Medulla oblongata (tissue), 1 donor: ENCODE data around the gene VIT.

Source experiments
- DNase-seq: peaks from one replicate; pipeline ENCODE4 v3.0.0-alpha.2; 2015; ENCODE audit errors: extremely low spot score

VIT gene

DNA sequence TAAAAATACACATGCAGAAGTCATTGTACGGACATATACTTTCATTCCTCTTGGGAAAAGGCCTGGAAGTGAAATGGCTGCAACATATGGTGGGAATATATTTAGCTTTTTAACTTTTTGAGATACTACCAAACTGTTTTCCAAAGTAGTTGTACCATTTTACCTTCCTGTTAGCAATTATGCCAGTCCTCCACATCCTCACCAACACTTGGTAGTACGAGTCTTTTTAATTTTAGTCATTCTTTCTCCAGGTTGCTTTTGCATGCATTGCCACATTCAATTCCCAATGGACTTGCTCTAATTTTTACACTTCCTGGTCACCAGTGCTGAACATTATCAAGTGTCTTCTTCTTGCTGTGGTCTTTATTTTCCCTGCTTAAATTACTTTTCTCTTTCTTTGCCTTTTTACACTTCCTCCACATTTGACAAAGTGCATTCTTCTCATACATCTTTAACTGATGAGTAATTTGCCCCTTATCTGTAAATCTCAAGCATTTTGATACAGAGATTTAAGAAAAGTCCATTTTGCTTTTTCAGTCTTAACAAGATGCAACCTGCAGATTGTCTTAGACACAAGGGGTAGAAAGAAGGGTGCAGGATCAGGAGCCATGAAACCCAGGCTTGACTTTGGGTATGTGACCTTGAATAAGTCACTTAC is 14.5 kb downstream of the VIT start:
- DNase-seq = no peak

- no peak for DNase-seq
These were observed 15.3 kb downstream of the VIT start for GRCh38 chr2:36711741-36712314.

DNA sequence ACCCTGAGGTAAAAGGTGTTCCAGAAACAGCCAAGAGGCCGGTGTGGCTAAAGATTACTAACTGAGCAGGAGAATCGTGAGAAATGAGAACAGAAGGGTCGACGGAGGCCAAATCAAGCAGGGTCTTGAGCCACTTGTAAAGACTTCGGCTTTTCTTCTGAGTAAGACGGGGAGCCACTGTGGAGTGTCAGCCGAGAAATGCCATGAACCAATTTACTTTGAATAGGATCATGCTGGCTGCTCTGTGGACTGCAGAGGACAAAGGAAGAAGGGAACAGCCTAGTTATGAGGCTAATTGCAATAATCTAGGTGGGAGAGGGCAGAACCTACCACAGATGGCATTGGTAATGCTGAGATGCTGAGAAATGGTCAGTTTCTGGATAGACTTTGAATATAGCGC is 16.8 kb downstream of the VIT start:
- no peak for DNase-seq

GRCh38 chr2:36716111-36716510 is 19.6 kb downstream of the VIT start:
- DNase-seq = no peak

GRCh38 chr2:36717603-36718266 is 21.2 kb downstream of the VIT start:
- no peak for DNase-seq

DNA sequence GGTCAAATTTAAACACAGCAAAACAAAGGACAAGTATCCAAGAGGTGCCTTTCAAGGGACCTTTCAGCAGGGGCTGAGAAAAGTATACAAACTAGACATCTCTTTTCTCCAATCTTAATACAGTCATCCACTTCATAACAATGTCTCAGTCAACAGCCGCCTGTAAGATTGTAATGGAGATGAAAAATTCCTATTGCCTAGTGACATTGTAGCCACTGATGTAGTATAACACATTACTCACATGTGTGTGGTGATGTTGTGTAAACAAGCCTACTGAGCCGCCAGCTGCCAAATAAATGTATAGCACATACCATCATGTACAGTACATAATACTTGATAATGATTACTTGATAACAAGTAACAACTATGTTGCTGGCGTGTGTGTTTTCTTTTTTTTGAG is 31.0 kb downstream of the VIT start:
- DNase-seq = no peak

DNA sequence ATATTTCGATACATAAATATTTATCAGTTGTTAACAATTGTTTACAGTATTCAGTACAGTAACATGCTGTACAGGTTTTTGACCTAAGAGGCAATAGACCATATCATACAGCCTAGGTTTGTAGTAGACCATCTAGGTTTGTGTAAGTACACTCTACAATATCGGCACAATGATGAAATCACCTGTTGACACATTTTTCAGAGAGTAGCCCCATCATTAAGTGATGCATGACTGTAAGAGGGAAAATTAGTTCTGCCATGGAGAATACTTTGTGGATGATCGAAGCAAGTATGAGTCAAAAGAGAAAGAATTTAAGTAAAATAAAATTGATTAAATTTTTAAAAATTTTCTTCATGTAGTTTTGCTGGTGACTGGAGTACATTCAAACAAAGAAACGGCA is 32.6 kb downstream of the VIT start:
- no peak for DNase-seq

DNA sequence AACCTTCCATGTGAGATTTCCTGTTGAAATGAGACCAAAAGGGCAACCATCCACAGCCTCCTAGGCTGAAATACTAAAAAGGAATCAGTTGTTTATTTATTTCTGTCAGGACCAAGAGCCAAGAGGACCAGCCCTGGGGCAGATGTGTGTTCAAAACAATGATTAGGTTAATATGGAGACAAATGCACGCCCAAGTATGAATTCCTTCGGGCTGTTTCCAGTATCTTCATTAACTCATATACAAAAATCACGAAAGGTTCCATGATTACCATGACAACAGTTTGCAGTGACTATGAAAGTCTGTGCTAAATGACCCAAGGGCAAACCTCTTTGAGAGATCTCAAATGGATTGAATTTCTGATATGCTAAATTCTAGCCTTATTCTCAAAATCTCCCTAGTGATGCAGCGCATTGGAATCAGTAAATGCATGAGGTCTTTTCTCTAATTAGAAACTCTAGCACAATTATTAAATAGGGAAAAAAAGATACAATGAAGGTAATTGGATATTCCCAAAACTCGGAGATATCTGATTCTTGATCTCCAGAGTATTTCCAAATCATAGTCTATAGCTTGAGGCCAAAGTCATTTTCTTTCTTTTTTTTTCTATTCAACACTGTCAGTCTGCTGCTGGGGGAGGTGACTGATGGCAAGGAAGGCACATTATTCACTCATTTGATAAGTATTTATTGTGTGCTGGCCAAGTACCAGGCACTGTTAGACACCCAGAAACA is 35.6 kb downstream of the VIT start:
- no peak for DNase-seq

- no peak for DNase-seq
These were observed 36.1 kb downstream of the VIT start for GRCh38 chr2:36732673-36733036.

GRCh38 chr2:36733215-36733614 is 36.7 kb downstream of the VIT start:
- no peak for DNase-seq

DNA sequence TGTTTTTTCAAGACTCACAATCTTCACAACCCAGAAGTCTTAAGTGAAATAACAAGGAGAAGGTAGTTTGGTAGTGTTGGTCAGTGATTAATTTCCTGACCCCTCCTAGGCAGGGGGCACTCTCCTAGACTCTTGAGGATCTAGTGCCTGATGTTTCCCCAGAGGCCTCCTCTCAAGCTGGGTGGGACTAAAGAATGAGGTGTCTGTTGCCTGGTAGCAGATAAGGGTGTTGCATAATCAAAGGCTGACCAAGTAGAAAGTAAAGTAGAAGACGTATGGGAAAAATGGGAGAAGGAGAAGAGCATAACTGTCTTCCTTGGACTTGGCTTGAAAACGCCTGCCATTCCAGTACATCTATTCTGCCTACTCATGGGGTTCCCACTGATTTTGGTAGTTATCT is 37.8 kb downstream of the VIT start:
- no peak for DNase-seq

DNA sequence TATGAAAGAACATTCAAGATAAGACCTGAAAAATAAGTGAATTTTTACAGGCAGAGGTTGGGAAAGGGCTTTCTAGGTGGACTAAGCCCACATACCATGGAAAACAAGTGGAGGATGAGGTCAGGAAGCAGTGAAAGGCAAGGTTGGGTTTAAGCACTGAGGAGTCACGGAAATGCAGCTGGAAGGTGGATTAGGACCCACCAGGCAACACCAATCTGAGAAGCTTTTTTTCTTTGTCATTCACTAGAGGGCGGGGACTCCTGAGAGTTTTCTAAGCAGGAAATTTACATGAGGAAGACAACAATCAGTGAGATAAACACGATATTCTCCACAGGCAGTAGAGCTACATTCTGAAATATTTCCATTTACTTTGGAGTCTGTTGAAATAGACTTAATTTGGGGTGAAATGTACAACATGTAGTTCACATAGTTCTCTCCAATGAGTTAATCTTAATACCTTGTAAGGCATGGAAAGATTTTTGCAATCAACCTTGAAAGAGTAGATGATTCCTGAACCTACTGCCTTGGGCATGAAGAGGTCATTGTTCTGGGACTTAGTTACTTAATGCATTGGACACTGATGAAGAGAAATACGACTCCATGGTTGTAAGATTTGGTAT is 40.7 kb downstream of the VIT start:
- DNase-seq = no peak

DNA sequence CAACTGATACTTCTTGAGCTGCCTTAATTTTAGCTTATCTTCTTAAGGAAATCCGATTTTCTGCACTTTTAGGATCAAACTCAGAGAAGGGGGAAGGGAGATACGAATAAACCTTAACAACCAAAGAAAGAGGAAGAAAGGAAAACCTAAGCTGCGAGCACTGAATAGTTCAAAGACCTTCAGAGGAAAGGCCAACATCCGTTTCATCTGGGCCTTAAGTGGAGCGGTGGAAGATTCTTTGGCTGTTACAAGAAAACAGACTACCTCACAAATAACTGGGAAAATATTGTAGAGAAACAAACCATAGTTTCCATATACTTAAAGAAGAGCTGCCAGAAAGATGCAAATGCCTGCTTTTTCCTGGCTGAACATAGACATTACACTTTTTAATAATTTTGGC is 43.6 kb downstream of the VIT start:
- DNase-seq = no peak

DNA sequence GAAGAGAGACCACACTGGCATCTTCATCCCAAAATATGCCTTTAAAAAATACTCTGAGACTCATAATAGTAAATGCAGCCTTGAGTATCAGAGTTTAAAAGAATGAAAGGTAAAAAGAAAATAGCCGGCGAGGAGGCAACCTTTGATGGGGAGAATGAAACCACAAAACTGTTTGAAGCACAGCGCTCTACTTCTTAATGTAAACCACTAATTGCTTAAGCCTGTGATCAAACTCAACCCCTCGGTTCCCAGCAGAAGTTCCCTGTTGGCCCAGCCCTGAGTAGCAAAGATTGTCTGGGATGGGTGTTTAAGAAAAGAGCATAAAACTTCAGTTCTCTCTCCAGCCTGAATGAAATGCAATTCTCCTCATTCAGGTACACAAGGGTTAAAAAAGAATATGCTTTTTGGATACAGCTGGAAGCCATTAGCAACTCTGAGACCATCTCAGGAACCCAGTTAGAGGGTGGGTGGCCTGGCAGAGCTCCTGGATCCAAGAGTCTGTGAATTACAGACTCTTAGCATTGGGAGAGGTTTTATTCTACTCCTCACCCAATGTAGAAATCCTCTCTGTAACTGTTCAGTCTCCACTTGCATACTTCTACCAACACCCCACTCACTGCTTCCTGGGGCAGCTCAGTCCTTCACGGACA is 44.8 kb downstream of the VIT start:
- DNase-seq = no peak

GRCh38 chr2:36743954-36744353 is 47.4 kb downstream of the VIT start:
- DNase-seq = no peak

DNA sequence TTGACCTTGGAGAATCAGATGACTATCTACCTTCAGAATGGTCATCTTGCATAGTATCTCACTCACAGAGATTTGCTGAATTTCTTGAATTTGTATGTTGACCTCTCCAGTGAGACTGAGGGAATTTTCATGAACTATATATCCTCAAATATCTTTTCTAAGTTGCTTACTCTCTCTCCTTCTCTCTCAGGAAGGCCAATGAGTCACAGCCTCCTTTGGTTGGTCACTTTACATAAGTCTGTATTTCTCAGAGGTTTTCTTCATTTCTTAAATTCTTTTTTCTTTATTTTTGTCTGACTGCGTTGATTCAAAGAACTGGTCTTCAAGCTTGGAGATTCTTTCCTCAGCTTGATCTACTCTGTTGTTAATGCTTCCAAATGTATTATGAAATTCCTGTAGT is 51.7 kb downstream of the VIT start:
- DNase-seq = no peak

DNA sequence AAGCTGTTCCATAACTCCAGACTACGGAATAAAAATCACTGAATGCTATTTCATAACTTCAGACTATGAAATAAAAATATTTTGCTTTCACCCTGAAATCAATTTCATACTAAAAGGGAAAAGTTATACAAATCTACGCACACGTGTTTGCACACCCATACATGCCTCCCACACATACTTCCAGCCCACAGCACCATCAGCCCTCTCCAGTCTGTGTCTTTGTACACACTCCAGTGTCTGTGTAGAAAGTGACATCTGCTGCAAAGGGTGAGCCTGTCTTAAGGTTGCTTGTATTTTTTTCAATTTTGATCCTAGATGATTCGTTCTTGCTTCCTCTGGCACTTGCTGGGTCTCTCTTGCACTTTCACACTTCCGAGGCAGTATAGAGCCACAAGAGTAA is 53.6 kb downstream of the VIT start:
- no peak for DNase-seq

GRCh38 chr2:36753706-36754221 is 57.3 kb downstream of the VIT start:
- no peak for DNase-seq

GRCh38 chr2:36754578-36754977 is 58.1 kb downstream of the VIT start:
- DNase-seq = no peak

GRCh38 chr2:36756438-36756837 is 59.9 kb downstream of the VIT start:
- DNase-seq = no peak

- no peak for DNase-seq
These were observed 66.4 kb downstream of the VIT start for GRCh38 chr2:36762764-36763490.
